GM21367 (cell line): ENCODE measurements around the gene USP13.

Experiments
- ATAC-seq: cut with Tn5 transposase; IDR thresholded peaks from one replicate; pipeline ENCODE4 v1.9.1; 2021; ENCODE audit not compliant: unreplicated experiment

Gene USP13

DNA sequence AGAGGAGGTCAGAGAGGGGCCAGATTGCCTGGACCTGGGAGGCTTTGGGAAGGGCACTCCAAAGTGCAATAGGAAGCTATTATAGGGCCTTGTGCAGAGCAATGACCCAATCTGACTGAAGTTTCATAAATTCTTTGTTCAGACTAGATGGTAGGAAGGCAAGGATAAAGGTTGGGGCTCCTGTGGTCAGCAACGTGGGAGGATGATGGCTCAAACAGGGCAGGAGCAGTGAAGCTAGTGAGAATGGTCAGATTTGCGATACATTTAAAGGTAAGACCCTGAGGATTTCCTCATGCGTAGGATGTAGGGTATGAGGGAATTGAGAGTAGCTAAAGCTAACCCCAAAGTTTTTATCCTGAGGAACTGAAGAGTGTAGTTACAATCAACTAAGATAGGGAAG lies 139.0 kb downstream of the USP13 start:
- ATAC-seq = no peak

DNA sequence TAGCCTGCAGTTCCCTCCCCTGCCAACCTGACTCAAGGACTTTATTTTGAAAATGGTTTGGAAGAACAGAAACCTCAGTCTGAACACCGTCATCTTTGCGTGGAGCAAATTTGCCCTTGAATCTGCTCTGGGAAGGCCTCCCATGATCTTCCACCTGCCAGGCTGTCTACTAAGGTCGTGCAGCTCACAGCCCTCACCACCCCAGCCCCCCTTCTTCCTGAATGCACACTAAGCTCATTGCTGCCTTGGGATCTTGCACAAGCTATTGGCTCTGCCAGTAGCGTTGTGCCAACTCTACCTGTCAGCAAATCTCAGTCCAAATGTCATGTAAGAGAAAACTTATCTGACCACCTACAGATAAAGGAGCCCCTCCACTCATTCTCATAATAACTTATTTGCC lies 141.5 kb downstream of the USP13 start:
- ATAC-seq = no peak

- no peak for ATAC-seq
Observed at GRCh38 chr3:179796421-179796820, 143.6 kb downstream of the USP13 start.

DNA sequence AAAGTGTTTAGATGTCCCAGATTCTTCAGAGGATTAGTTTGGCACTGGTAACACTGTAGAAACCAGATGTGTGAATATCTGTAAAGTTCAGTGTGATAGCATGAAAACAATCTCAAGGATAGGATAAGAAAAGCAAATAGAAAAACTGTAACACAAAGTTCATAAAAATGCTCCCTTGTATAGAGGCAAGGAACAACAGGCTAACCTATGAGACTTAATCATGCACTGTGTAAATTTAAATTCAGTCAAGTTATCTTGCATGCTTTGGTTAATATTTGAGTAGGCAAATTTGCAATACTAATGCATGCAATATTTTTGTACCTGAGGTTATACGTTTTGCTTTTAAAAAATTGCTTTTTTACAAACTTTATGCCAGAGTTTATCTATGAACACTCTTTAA lies 144.4 kb downstream of the USP13 start:
- no peak for ATAC-seq

- no peak for ATAC-seq
Observed at GRCh38 chr3:179801263-179801662, 148.4 kb downstream of the USP13 start.

DNA sequence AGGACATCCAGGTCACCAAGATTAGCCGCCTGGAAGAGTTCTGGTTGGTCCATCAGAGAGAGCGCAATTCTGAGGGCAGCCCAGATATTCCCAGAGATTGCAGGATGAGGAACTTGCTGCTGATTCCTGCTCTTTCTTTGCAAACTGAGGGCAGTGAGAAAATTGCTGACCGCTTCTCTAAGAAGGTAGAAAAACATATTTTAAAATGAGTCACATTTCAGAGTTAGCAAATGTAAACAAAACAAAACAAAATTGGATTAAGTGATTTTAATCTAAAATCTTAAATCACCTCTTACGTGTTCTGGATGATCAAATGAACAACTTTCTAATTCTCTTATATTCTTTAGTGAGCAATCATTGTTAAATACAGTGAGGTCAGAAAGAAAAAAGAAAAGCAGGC lies 149.0 kb downstream of the USP13 start:
- ATAC-seq = no peak

- ATAC-seq = no peak
Observed at GRCh38 chr3:179806177-179806576, 153.3 kb downstream of the USP13 start.

DNA sequence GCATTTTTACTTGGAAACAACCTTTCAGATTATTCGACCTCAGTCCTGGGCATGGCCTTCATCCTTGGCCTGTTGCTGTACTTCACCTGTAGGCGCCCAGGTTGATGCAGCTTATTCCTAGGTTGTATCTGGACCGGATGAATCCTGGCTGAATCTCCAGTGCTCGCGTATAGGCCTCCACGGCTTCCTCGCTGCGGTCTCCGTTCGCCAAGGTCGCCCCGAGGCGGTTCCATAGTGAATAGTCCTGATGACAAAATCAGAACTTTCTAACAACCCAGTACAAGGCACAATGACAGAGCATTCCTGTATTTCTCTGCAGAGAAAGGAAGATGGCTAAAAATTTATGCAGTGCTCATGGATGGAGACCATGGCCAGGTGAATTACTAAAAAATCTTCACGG lies 154.7 kb downstream of the USP13 start:
- ATAC-seq = no peak

DNA sequence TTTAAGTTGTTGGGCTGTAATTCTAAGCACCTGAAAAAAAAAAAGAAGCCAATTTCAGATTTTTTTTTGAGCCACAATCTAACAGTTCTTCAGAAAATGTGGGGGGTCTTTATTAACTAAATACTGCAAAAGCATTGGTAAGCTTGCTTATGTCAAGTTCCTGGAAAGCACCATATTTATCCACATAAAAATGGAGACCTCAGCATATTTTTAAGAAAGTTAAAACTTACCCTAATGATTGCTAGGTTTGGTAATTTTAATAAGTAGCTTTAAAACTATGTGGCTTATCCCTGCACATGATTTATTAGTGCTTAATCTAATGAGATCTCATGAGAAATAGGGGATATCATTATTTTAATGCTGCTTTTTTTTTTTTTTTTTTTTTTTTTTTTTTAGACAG lies 156.8 kb downstream of the USP13 start:
- ATAC-seq = no peak

DNA sequence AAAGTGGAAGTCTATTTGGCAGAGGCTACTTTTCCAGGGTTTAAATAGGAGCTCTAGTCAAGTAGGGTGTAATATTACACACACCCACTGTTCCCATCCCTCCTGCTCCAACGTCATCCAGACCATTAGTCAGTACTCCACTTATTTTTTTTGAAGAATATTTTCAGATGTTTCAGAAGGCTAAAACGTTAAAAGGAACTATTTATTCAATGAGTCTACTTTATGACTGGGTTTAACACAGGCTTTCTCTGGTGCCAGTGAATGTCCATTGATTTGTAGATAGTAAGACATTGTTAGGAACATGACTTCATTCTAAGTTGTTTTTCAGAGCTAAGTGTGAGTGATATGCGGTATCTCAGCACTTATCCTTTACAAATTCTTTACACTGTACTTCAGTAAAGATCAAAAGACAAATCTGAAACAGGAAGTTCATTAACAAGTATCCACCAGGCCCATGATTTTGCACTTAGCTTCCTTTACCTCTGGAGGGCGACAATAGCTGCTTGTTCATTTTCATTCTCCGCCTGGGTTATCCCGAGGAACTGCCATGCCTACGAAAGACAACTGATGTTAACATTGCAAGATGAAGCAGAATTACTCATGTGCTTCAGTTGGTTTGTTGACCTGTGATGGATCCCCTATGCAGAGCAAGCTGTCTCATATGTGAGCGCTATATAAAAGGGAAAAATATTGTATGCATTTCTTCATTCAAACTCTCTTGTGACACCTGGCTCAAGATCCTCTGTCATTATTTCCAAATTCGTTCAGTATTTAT lies 158.7 kb downstream of the USP13 start:
- ATAC-seq = peak; percentile 92

DNA sequence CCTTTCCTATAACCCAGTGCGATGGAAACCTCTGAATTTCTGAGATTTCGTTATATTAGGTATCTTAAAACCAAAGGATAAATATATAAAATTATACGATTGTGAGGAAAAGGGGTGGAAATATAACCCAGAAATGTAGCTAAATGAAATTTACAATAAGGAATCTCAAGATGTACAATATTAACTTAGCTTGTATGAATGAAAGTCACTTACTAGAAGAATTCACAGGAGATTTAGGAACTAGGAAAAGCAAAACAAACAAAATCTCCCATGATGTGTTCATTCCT lies 159.2 kb downstream of the USP13 start:
- ATAC-seq = no peak

GRCh38 chr3:179819379-179819778 lies 166.5 kb downstream of the USP13 start:
- no peak for ATAC-seq

DNA sequence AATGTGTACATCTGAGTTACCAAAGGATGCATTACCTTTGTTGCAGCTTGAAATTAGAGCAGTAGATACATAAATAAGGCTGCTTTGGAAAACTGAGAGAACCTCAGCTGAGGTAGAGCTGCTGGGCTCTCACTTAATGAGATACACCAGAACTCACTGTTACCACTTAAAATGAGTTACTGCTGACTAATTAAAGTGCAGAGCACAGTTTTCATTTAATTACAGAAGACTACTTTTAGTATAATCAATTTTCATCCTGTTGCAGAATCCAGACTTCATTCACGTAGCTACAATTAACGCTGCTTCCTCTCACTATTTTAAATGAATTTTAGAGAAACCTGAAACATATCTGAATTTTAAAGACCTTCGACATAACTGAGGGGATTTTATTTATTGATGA lies 169.5 kb downstream of the USP13 start:
- no peak for ATAC-seq

DNA sequence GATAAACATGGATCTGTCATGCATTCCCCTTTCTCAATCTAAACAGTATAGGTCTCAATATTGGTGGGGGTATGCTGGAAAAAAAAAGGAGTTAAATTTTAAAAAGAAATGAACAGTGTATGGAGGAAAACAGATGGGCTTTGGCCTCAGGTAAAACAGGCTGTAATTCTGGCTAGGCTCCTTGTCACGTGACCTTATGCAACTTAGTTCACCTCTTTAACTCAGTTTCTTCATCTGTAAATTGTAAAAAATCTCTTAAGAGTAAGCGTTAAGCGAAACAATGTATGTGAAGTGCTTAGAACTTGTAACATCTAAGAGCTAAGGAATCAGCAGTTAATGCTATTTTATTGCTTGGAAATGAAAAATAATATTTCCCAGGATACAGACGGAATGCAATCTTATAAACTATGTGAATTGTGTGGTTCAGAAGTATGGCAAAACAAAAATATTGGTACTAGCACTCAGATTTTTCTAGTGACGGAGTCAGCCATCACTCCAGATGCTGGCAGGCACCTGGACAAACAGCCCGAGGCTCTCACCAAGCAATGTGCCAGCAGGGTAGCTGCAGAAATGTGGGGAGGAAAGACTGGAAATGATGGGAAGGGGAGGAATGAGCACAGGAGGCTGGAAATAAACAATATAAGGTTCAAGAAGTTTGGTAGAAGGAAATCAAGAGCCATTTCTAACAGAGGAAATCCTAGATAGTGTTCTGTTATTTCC lies 172.8 kb downstream of the USP13 start:
- no peak for ATAC-seq

DNA sequence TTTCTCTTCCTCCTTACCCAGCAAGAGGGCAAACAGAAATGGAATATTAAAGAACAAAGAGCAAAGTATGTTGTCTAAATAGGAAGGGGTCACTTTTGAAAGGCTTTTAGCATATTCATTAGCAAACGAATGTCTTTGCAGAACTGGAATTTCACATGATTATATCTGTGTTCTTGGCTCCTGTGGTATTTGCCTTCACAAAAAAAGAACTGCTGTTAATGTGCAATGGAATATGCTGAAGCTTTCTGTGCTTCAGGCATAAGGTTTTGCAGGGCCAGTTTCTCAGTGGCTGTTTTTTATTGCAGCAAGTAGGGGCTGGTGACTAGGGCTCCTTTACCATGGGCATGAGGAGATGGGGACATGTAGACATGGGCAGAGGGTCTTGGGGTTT lies 173.4 kb downstream of the USP13 start:
- ATAC-seq = no peak

DNA sequence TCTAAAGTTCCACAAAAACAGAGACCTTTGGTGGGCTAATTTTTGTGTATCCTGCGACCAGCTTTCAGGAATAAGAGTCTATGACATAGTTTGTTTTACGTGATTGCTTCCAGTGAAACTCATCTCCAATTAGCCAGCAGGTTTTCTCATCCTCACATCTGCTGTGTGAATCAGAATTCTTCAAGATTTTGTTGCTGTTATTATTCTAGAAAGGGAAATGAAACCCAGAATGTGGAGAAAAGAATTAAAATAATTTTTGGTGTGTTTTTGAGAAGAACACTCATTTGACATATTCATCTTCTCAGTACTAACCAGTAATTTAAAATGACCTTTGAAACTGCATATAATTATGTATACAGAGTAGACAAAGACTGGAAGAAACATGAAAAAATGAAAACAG lies 175.9 kb downstream of the USP13 start:
- no peak for ATAC-seq

GRCh38 chr3:179829401-179829800 lies 176.6 kb downstream of the USP13 start:
- ATAC-seq = no peak

DNA sequence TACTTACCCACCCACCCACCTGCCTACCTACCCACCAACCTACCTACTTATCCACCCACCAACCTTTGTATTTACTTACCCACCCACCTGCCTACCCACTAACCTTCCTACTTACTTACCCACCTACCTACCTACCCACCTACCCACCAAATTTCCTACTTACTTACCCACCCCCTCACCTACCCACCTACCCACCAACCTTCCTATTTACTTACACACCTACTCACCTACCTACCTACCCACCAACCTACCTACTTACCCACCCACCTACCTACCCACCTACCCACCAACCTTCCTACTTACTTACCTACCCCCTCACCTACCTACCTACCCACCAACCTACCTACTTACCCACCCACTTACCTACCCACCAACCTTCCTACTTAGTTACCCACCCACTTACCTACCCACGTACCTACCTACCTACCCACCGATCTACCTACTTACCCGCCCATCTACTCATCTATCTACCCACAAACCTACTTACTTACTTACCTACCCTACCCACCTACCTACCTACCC lies 179.6 kb downstream of the USP13 start:
- ATAC-seq = no peak

GRCh38 chr3:179833294-179833693 lies 180.5 kb downstream of the USP13 start:
- ATAC-seq = no peak

DNA sequence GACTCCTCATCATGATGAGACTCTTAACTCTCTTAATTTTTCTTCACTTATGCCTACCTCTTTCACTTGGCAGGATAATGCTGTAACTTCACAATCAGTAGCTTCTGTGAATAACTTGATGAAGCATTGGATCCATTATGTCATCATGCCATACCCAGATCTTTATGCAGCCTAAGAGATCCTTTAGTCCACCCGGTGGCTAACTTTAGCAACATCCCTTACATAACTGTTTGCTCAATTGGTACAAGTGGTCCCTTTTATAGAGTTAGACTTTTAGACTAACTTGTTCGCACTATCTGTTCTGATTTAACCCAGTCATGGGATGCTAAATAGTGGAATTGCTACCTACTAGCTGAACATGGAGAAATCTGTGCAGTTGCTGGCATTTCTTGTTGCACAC lies 184.5 kb downstream of the USP13 start:
- ATAC-seq = no peak
